Osteoblast (primary cell): Measurements from ENCODE around the gene GTF3C5. TPM values are rescaled to one million over a fixed set of nuclear protein-coding genes. Genes with fewer than 3 reads are reported as not detected.

Experiments
- DNase-seq: peaks from one replicate; pipeline ENCODE4 v3.0.0; 2011; ENCODE audit warnings: low spot score, mixed read lengths; ENCODE audit not compliant: insufficient read length; ENCODE audit errors: missing footprints
- H2AFZ ChIP-seq: 2 replicates; pipeline ENCODE4 v1.6.0; 2011; ENCODE audit warnings: mild to moderate bottlenecking, low read length
- H3K27ac ChIP-seq: 2 replicates; pipeline ENCODE4 v1.5.1; 2011; ENCODE audit warnings: mild to moderate bottlenecking, low read depth, low read length, moderate library complexity
- H3K27me3 ChIP-seq: 2 replicates; pipeline ENCODE4 v1.6.0; 2012; ENCODE audit warnings: mild to moderate bottlenecking, control low read depth, inconsistent platforms, low read length, moderate library complexity; ENCODE audit not compliant: insufficient read depth
- H3K36me3 ChIP-seq: 2 replicates; pipeline ENCODE4 v1.5.1; 2011; ENCODE audit warnings: mild to moderate bottlenecking, low read length, control low read depth, moderate library complexity; ENCODE audit not compliant: insufficient read depth
- H3K4me1 ChIP-seq: 2 replicates; pipeline ENCODE4 v1.5.1; 2011; ENCODE audit warnings: mild to moderate bottlenecking, low read length, control low read depth, moderate library complexity; ENCODE audit not compliant: insufficient read depth
- H3K4me2 ChIP-seq: 2 replicates; pipeline ENCODE4 v1.6.0; 2011; ENCODE audit warnings: mild to moderate bottlenecking, low read length; ENCODE audit not compliant: insufficient read depth
- H3K4me3 ChIP-seq: fragments of 200-600 bp; sonication (generic); 3 replicates; pipeline ENCODE4 v1.5.1; 2012; ENCODE audit warnings: mild to moderate bottlenecking, low read length, inconsistent platforms; ENCODE audit not compliant: insufficient read depth
- H3K79me2 ChIP-seq: 2 replicates; pipeline ENCODE4 v1.6.0; 2012; ENCODE audit warnings: mild to moderate bottlenecking, low read length, control low read depth, inconsistent platforms; ENCODE audit not compliant: insufficient read depth
- H3K9me3 ChIP-seq: 2 replicates; pipeline ENCODE4 v1.5.1; 2011; ENCODE audit warnings: low read depth, low read length, control low read depth
- H4K20me1 ChIP-seq: 2 replicates; pipeline ENCODE4 v1.6.0; 2012; ENCODE audit warnings: mild to moderate bottlenecking, low read length, control low read depth; ENCODE audit not compliant: insufficient read depth
- CTCF ChIP-seq: IDR thresholded peaks from 2 replicates; pipeline ENCODE4 v1.5.1; 2011; ENCODE audit warnings: mild to moderate bottlenecking, low read depth, low read length, moderate library complexity; ENCODE audit errors: extremely low read depth
- total RNA-seq: library from RNA; depleted of rRNA; stranded (reverse); fragments of >200 nt; gene quantifications from 2 replicates; pipeline ENCODE4 v1.2.3, GENCODE V29; 2012

GTF3C5 gene
- total RNA-seq, 1 donor, result 31.8 TPM

DNA sequence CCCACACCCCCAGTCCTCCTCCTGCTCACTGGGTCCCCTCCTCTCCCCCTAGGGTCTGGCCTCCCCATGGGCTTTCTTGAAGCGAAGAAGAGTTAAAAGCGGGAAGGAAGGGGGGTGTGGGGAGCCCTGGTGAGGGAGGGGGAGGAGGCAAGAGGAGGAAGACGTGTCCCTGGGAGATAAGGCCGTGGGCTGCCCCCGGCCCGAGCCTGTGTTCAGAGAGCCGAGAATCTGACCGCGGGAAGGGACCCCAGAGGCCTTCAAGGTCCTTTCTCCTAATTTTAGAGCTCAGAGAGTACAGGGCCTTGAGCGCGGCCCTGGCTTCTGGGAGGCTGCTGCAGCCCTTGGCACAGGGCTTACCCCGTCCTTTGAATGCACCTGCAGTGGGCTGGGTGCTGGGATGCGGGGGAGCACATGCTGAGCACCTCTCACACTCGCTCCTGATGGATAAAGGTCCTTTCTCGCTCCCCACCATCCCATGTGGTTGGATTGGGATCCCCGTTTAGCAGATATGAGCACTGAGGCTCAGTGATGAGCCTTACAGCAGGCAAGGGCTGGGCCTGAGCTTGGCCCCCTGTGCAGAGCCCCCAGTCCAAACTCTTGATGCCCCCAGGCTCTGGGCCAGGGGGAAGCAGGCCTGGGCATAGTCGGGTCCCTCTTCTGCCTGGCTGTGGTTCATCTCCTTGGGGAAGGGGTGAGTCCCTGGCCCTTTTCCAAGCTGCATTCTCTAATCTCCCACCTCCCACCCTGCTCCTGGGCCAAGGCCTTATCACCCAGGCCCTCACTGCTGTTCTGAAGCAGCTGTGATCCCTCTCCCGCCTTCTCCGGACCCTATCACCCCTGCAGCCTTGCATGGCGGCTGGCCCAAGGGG, 46.4 kb upstream of the GTF3C5 start:
- no peak for TF ChIP-seq CTCF
- H2AFZ ChIP-seq, result no peak overlapping the region
- no peaks in the 10 kb centered on the region for H3K79me2 ChIP-seq
- no peaks in the 10 kb centered on the region for H3K4me1 ChIP-seq
- H3K27me3 ChIP-seq, result peaks cover 35% of the 10 kb centered on the region
- H3K27ac ChIP-seq, result no peak overlapping the region
- H3K4me2 ChIP-seq, result no peak overlapping the region
- no peak overlapping the region for H3K4me3 ChIP-seq
- peak; percentile 69 for DNase-seq
- no peaks in the 10 kb centered on the region for H3K36me3 ChIP-seq
- H3K9me3 ChIP-seq, result no peaks in the 10 kb centered on the region
- no peaks in the 10 kb centered on the region for H4K20me1 ChIP-seq

DNA sequence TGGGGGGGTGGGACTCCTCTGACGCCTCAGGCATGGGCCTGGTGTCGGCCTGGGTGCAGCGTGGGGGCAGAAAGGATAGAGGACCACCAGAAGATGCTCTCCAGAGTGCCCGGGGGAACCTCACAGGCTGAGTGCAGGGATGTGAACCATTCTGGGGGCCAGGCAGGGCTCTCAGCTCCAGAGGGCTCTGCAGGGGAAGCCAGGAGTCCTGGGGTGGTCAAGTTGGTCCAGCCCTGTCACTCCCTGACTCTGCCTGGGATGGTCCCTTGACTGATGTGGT, 45.8 kb upstream of the GTF3C5 start:
- Histone ChIP-seq H3K27me3 (peaks cover 30% of the 10 kb centered on the region), H3K36me3 (no peaks in the 10 kb centered on the region), H3K27ac (no peak overlapping the region), H3K4me3 (no peak overlapping the region), H2AFZ (no peak overlapping the region), H3K4me1 (no peaks in the 10 kb centered on the region), H3K9me3 (no peaks in the 10 kb centered on the region), H3K79me2 (no peaks in the 10 kb centered on the region), H4K20me1 (no peaks in the 10 kb centered on the region), H3K4me2 (no peak overlapping the region)
- TF ChIP-seq CTCF, result no peak
- peak; percentile 68 for DNase-seq

GRCh38 chr9:132985489-132985888, 45.3 kb upstream of the GTF3C5 start:
- Histone ChIP-seq H3K27me3 (peaks cover 26% of the 10 kb centered on the region), H3K79me2 (no peaks in the 10 kb centered on the region), H4K20me1 (no peaks in the 10 kb centered on the region), H3K9me3 (no peaks in the 10 kb centered on the region), H3K4me2 (no peak overlapping the region), H3K36me3 (no peaks in the 10 kb centered on the region), H3K4me1 (no peaks in the 10 kb centered on the region), H2AFZ (no peak overlapping the region), H3K4me3 (no peak overlapping the region), H3K27ac (no peak overlapping the region)
- no peak for TF ChIP-seq CTCF
- peak; percentile 38 for DNase-seq

GRCh38 chr9:132986114-132986513, 44.7 kb upstream of the GTF3C5 start:
- Histone ChIP-seq H3K9me3 (no peaks in the 10 kb centered on the region), H3K79me2 (no peaks in the 10 kb centered on the region), H3K27me3 (peaks cover 26% of the 10 kb centered on the region), H3K27ac (no peak overlapping the region), H4K20me1 (no peaks in the 10 kb centered on the region), H3K4me3 (no peak overlapping the region), H3K36me3 (no peaks in the 10 kb centered on the region), H3K4me1 (no peaks in the 10 kb centered on the region), H2AFZ (no peak overlapping the region), H3K4me2 (no peak overlapping the region)
- TF ChIP-seq CTCF, result no peak
- DNase-seq, result peak; percentile 66
